ENCODE measurements around the gene C11orf91. TPM values are rescaled to one million over a fixed set of nuclear protein-coding genes. Genes with fewer than 3 reads are reported as not detected.
A peak's percentile ranks its signal among the peaks of the same experiment; 100 is the strongest.
"Not testable (repeated sequence)": the region's sequence is repeated elsewhere in the genome, so short reads cannot be mapped to it uniquely, and the experiment has no call there.

Gene C11orf91
- total RNA-seq, 1 experiment from 2014 or later, result not detected

DNA sequence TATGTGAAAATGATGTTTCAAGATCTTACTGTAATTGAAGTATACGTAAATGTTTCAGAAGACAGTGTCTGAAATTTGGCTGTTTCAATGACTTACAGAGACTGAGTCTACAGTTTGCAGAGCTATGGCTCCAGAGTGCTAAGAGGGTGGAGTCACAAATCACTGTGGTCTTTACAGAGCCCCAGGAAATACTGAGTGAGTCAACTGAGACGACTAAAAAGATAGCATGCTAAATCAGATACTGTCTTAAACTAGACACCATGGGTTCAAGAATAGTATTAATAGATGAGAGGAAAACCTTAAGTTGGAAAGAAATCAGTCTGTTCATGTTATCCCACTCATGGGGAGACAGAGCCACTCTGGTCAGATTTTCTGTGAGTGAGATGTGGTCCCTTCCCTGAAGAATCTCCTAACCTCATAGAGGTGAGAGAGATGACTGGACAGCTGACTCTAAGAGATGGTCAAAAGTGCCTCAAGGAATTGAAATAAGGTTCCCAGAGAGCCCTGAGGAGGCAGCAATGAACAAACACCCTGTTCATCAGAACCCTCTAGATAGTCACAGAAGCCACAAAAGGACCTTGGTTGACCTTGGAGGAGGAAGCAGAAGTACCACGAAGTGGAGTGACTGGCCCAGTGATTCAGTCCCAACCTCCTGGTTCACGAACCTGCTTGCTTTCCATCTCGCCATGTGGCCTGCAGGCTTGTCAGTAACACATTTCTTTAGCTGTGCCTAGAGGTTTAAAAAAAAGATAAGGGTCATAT lies 30.2 kb downstream of the C11orf91 start:
- DNase-seq (ENCODE audit: low read depth), result peak; percentile 91

GRCh38 chr11:33669598-33670249 lies 30.9 kb downstream of the C11orf91 start:
- no peak for DNase-seq (ENCODE audit: low read depth)

- no peak for DNase-seq (ENCODE audit: low read depth)
These were observed 31.6 kb downstream of the C11orf91 start for GRCh38 chr11:33668951-33669596.

DNA sequence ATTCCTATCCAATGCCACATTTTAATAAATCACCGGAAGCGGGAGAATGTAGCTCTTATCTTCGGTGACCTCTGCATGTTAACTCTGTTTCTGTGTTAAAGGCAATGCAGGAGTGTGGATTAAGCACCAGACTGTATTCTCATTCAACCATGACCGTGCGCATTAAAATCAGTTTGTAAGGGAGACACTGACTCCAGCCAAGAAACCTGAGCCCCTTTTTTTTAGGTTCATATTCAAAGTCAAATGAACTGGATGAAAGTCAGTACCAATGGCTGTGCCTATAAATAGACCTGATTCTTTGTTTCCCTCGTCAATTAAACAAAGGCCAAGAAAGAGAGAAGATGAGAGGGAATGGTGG lies 32.2 kb downstream of the C11orf91 start:
- DNase-seq (ENCODE audit: low read depth), result no peak

DNA sequence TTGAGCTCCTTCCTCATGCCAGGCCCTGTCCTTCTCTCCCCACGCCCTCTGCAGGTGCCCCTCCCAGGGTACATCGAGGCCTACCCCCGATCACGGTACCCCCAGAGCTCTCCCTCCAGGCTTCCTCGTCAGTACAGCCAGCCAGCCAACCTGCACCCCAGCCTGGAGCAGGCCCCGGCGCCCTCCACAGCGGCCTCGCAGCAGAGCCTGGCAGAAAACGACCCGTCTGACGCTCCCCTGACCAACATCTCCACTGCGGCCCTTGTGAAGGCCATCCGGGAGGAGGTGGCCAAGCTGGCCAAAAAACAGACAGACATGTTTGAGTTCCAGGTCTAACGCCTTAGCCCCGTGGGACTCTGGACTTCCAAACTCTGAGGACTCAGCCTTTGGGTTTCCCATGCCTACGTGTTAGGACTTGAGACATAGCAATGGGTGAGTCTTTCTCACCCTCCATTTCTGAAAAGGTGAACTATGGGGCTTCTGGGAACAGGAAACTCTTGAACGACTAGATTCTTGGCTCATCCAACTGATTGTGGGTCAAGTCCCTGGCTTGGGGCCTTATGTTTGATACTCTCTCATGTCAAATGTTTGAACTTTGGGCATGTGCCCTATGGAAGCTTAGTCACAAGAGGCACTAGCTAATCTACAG lies 32.7 kb downstream of the C11orf91 start:
- no peak for DNase-seq (ENCODE audit: low read depth)

- DNase-seq (ENCODE audit: low read depth), result no peak
These were observed 35.1 kb downstream of the C11orf91 start for GRCh38 chr11:33665350-33666106.

DNA sequence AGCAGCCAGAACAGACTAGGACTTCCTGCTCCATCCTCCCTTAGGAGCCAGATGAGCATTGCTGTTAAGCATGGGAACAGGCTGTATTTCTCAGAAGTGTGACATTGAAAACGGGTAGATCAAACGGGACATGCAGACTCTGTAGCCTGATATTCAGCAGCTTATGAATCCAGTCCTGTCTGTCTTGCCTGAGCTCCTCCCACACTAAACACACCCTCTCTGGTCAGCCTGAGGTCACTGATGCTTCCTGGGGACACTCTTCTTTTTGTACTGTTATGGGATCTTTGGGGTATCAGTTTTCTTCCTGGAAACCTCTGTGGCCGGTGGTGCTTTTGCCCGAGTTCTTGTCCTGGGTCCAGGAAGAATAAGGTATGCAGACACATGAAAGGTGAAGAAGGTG lies 35.8 kb downstream of the C11orf91 start:
- DNase-seq (ENCODE audit: low read depth), result no peak

DNA sequence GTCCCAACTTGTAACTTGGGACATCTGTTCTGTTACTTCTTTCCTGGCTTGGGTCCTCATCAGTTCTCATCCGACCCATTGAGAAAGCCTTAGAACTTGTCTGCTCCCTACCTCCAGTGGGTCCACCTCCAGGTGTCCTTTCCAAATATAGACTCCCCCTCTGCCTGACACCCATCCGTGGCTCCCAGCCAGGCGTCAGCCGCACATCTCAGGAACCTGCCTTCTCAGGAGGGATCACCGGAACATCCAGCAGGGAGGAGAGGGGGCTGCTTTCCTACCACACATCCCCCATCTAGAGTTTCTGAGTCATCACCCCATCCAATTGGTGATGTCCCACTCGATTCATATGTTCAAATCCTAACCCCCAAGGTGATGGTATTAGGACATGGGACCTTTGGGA lies 36.5 kb downstream of the C11orf91 start:
- no peak for DNase-seq (ENCODE audit: low read depth)

DNA sequence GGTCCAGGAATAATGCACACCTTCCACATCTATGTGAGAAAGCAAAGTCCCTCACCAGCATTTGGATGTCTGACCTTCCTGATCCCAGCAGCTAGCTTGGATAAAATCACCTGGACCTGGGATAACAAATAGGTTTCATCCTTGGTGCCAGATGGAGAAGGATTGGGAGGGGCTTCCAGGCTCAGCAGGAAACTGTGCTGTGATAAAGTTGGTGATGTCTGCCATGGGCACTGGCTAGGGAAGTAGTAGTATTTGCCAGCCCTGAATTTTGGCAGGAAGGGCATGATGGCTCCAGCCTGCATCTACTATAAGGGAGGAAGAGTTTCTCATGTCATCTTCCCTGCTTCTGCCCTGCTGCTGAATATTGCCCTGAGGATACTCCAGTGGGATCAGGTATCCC lies 37.5 kb downstream of the C11orf91 start:
- DNase-seq (ENCODE audit: low read depth), result no peak

DNA sequence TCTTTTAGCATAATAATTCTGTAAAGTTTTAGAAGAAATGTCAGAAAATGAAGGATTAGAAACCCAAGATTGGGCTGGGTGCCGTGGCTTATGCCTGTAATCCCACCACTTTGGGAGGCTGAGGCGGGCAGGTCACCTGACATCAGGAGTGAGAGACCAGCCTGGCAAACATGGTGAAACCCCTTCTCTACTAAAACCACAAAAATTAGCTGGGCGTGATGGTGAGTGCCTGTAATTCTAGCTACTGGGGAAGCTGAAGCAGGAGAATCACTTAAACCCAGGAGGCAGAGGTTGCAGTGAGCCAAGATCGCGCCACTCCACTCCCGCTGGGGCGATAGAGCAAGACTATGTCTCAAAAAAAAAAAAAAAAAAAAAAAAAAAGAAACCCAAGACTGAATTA lies 39.1 kb downstream of the C11orf91 start:
- DNase-seq (ENCODE audit: low read depth), result not testable (repeated sequence)

GRCh38 chr11:33660962-33661361 lies 39.7 kb downstream of the C11orf91 start:
- DNase-seq (ENCODE audit: low read depth), result no peak

GRCh38 chr11:33659370-33660139 lies 41.1 kb downstream of the C11orf91 start:
- no peak for DNase-seq (ENCODE audit: low read depth)

- DNase-seq (ENCODE audit: low read depth), result no peak
These were observed 42.3 kb downstream of the C11orf91 start for GRCh38 chr11:33658195-33658900.

- DNase-seq (ENCODE audit: low read depth), result no peak
These were observed 42.9 kb downstream of the C11orf91 start for GRCh38 chr11:33657757-33658156.

- no peak for DNase-seq (ENCODE audit: low read depth)
These were observed 43.9 kb downstream of the C11orf91 start for GRCh38 chr11:33656768-33657167.

DNA sequence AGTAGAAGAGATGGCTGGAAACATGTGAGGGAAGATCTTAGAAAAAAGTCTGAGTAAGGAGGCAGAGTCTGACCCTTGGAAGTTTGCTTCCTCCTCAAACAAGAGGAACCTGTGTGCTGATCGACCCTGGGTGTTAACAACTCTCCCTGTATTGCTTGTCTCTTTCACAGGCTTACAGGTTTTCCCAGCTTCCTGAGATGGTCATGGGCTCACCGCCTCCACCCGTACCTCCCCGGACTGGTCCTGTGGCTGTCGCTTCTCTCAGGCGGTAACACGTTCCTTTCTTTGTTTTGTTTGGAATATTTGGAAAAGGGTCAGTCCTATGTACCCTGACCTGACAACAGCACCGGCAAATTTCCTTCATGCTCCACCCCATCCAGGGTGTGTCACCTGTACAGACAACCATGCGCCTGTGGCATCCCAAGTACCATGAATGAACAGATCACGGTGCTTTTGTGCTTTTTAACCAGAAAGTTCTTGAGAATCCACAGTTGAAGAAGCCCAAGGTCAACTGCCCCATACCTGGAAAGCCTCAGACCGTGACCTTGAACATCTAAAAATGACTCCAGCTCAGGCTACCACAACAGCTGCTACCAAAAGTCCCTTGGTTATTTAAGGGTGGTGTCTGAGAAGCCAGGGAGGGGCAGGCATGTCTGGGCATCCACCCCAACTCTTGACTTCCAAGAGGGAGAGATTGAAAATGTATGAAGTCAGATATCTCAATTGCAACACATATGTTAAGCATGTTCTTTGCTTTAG lies 44.6 kb downstream of the C11orf91 start:
- DNase-seq (ENCODE audit: low read depth), result no peak

- DNase-seq (ENCODE audit: low read depth), result no peak
These were observed 46.0 kb downstream of the C11orf91 start for GRCh38 chr11:33654594-33654993.

GRCh38 chr11:33652930-33653329 lies 47.7 kb downstream of the C11orf91 start:
- DNase-seq (ENCODE audit: low read depth), result no peak

DNA sequence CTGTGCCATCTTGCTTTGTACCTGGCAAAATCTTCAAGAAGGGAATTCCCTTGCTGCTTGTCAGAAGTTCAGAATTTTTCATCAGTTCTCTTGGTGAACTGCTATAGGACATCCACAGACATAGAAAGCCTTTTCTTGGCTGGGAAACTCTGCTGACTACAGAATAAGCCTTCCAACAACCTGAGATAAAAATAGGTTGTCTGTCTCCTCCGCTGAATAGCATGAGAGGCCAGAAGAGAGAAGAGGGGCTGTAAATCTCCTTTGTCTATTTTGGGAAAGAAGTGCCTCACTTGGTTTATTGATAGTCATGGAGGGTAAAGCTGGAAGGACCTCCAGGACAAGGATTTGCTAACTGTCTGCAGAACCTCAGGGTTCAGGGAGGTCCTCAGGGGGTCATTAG lies 48.2 kb downstream of the C11orf91 start:
- no peak for DNase-seq (ENCODE audit: low read depth)

DNA sequence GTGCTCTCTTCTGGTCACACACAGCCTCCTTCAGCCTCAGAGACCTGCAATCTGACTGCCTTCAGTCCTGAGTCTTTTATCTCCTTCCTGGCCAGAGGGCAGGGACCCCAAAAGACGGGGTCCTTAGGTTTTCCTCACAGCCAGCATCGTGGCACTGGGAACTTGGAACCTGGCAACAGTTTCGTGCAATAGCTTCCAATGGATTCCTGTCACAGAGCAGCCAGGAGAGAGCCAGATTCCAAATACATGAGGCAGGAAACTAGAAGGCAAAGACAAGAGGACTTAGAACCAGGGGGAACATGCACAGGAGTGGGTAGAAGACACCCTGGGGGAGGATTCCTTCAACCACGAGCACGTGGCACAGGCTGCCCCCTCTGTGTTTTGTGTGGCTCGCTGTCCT lies 48.6 kb downstream of the C11orf91 start:
- no peak for DNase-seq (ENCODE audit: low read depth)
